Hepatocyte (in vitro differentiated cells): ENCODE data around the gene EML4. TPM values are rescaled to one million over a fixed set of nuclear protein-coding genes. Genes with fewer than 3 reads are reported as not detected.
A peak's percentile ranks its signal among the peaks of the same experiment; 100 is the strongest.

Experiments
- DNase-seq: peaks from one replicate; pipeline ENCODE4 v3.0.0-alpha.2; 2016; ENCODE audit warnings: low spot score
- H2AFZ ChIP-seq: fragments of 200-600 bp; sonication (generic); 2 replicates; pipeline ENCODE4 v1.6.0; 2016; ENCODE audit warnings: antibody characterized with exemption, mild to moderate bottlenecking
- H3K27ac ChIP-seq: fragments of 200-600 bp; sonication (generic); 2 replicates; pipeline ENCODE4 v1.5.1; 2016; ENCODE audit warnings: mild to moderate bottlenecking
- H3K27me3 ChIP-seq: fragments of 200-600 bp; sonication (generic); 2 replicates; pipeline ENCODE4 v1.6.1; 2016
- H3K36me3 ChIP-seq: fragments of 200-600 bp; sonication (generic); replicated peaks from 2 replicates; pipeline ENCODE4 v1.5.1; 2016; ENCODE audit warnings: low read depth; ENCODE audit not compliant: insufficient read depth
- H3K4me1 ChIP-seq: fragments of 200-600 bp; sonication (generic); 2 replicates; pipeline ENCODE4 v1.5.1; 2016; ENCODE audit warnings: mild to moderate bottlenecking, moderate library complexity; ENCODE audit not compliant: insufficient read depth
- H3K4me2 ChIP-seq: fragments of 200-600 bp; sonication (generic); 2 replicates; pipeline ENCODE4 v1.6.0; 2016
- H3K4me3 ChIP-seq: fragments of 200-600 bp; sonication (generic); 2 replicates; pipeline ENCODE4 v1.5.1; 2016; ENCODE audit warnings: mild to moderate bottlenecking
- H3K79me2 ChIP-seq: fragments of 200-600 bp; sonication (generic); 2 replicates; pipeline ENCODE4 v1.6.0; 2017; ENCODE audit warnings: mild to moderate bottlenecking
- H3K9me2 ChIP-seq: fragments of 200-600 bp; sonication (generic); replicated peaks from 2 replicates; pipeline ENCODE4 v1.6.0; 2017; ENCODE audit warnings: mild to moderate bottlenecking; ENCODE audit not compliant: insufficient read depth
- H3K9me3 ChIP-seq: fragments of 200-600 bp; sonication (generic); 2 replicates; pipeline ENCODE4 v1.5.1; 2016; ENCODE audit warnings: low read depth, mild to moderate bottlenecking
- H4K20me1 ChIP-seq: fragments of 200-600 bp; sonication (generic); 2 replicates; pipeline ENCODE4 v1.6.0; 2016; ENCODE audit warnings: mild to moderate bottlenecking; ENCODE audit not compliant: insufficient read depth, poor library complexity, severe bottlenecking
- CTCF ChIP-seq: fragments of 200-600 bp; sonication (generic); IDR thresholded peaks from 2 replicates; pipeline ENCODE4 v1.5.1; 2016; ENCODE audit warnings: antibody characterized with exemption, mild to moderate bottlenecking; ENCODE audit not compliant: poor library complexity
- EZH2 ChIP-seq: fragments of 200-600 bp; sonication (generic); IDR thresholded peaks from 2 replicates; pipeline ENCODE4 v1.6.1; 2016; ENCODE audit warnings: antibody characterized with exemption, mild to moderate bottlenecking, borderline replicate concordance
- EZH2phosphoT487 ChIP-seq: fragments of 200-600 bp; sonication (generic); IDR thresholded peaks from one replicate; pipeline ENCODE4 v1.6.1; 2018; ENCODE audit warnings: antibody characterized with exemption, mild to moderate bottlenecking, low read depth, moderate library complexity; ENCODE audit not compliant: unreplicated experiment, severe bottlenecking
- WGBS: methylation state at CpG from one replicate; pipeline ENCODE4 v1.1.6; 2016; ENCODE audit warnings: low lambda C conversion rate; ENCODE audit errors: missing lambda C conversion rate; 5-methylcytosine and 5-hydroxymethylcytosine counted together
- polyA plus RNA-seq: library from polyadenylated mRNA; unstranded; fragments of >200 nt; fragmentation: Nextera tagmentation; extraction: Ambion mirVana; gene quantifications from 2 replicates; pipeline ENCODE4 v1.2.1, GENCODE V29; 2016
- total RNA-seq: library from RNA; depleted of rRNA; stranded (reverse); fragments of >200 nt; gene quantifications from 2 replicates; pipeline ENCODE4 v1.2.3, GENCODE V29; 2014

Gene EML4
- total and polyA plus RNA-seq, 2 experiments from 2014 or later, result 49.9 to 86.8 TPM

GRCh38 chr2:42138163-42139015 lies 30.8 kb upstream of the EML4 start:
- H3K9me2 ChIP-seq, result no peaks in the 10 kb centered on the region
- no peak overlapping the region for H3K4me3 ChIP-seq
- H3K27ac ChIP-seq, result peak overlapping the region; percentile 21
- H3K9me3 ChIP-seq, result no peaks in the 10 kb centered on the region
- H3K27me3 ChIP-seq, result no peaks in the 10 kb centered on the region
- DNase-seq, result peak; percentile 56
- H3K4me1 ChIP-seq, result peaks cover 37% of the 10 kb centered on the region
- 90% methylated on average over 5 of the region's 5 CpGs for WGBS
- no peaks in the 10 kb centered on the region for H3K36me3 ChIP-seq
- TF ChIP-seq EZH2, result no peak
- no peak for TF ChIP-seq EZH2phosphoT487
- no peak for TF ChIP-seq CTCF
- H3K4me2 ChIP-seq, result no peak overlapping the region
- no peak overlapping the region for H2AFZ ChIP-seq
- H3K79me2 ChIP-seq, result no peaks in the 10 kb centered on the region
- H4K20me1 ChIP-seq, result no peaks in the 10 kb centered on the region

GRCh38 chr2:42139101-42139500 lies 30.1 kb upstream of the EML4 start:
- Histone ChIP-seq H3K79me2 (no peaks in the 10 kb centered on the region), H3K4me1 (peaks cover 35% of the 10 kb centered on the region)

GRCh38 chr2:42140496-42140895 lies 28.7 kb upstream of the EML4 start:
- Histone ChIP-seq H3K9me2 (no peaks in the 10 kb centered on the region), H3K27ac (peak overlapping the region; percentile 96), H3K4me1 (peaks cover 34% of the 10 kb centered on the region), H3K79me2 (no peaks in the 10 kb centered on the region), H3K4me2 (peak overlapping the region; percentile 70), H3K27me3 (no peaks in the 10 kb centered on the region), H4K20me1 (no peaks in the 10 kb centered on the region), H2AFZ (no peak overlapping the region), H3K36me3 (no peaks in the 10 kb centered on the region), H3K9me3 (no peaks in the 10 kb centered on the region), H3K4me3 (no peak overlapping the region)
- TF ChIP-seq EZH2, result no peak
- TF ChIP-seq CTCF, result no peak
- no peak for TF ChIP-seq EZH2phosphoT487
- 95% methylated on average over 2 of the region's 2 CpGs for WGBS
- DNase-seq, result no peak

More at GRCh38 chr2:42139101-42139500, 30.1 kb upstream of the EML4 start:
- H3K4me3 ChIP-seq, result no peak overlapping the region
- no peak overlapping the region for H3K27ac ChIP-seq
- no peaks in the 10 kb centered on the region for H3K9me2 ChIP-seq
- no peaks in the 10 kb centered on the region for H3K9me3 ChIP-seq
- H3K4me2 ChIP-seq, result no peak overlapping the region
- no peak for TF ChIP-seq EZH2
- TF ChIP-seq CTCF, result no peak
- WGBS, result 95% methylated on average over 3 of the region's 3 CpGs
- H3K36me3 ChIP-seq, result no peaks in the 10 kb centered on the region
- no peak for DNase-seq
- no peaks in the 10 kb centered on the region for H3K27me3 ChIP-seq
- H2AFZ ChIP-seq, result no peak overlapping the region
- H4K20me1 ChIP-seq, result no peaks in the 10 kb centered on the region
